ENCODE data around the gene DOK7.

- no peak for TF ChIP-seq POLR2A (IDR thresholded peaks at IDR 0.05)
- TF ChIP-seq CTCF (IDR thresholded peaks at IDR 0.05), result no peak
Observed at GRCh38 chr4:3476936-3477749, 14.0 kb downstream of the DOK7 start.
